Measurements from ENCODE around the gene CASZ1. TPM values are rescaled to one million over a fixed set of nuclear protein-coding genes. Genes with fewer than 3 reads are reported as not detected.

Gene CASZ1
- 50.3 TPM for total RNA-seq
- long read RNA-seq, full-length matches to known transcripts, result 10 of 84 reads
- long read RNA-seq, partial matches to known transcripts, result 27 of 84 reads
- long read RNA-seq, other reads (novel, unspliced or antisense), result 47 of 84 reads

- intact Hi-C loops (cut with DNase I), result loop anchor here (5.0 kb wide), 1 partner anchor 66 kb away; no protein-coding TSS in a partner anchor
- peak; percentile 83 for DNase-seq
- peak; percentile 67 for ATAC-seq (ENCODE audit: poor library complexity)
Observed at GRCh38 chr1:10796029-10796944, at the start of gene CASZ1. TSS of gene CASZ1 (minus strand) at chr1:10796646. CDS start at chr1:10693889, 102,757 bp downstream.

GRCh38 chr1:10843697-10844096, 47.3 kb upstream of the CASZ1 start:
- intact Hi-C loops (cut with DNase I), result no loop called here
- DNase-seq (no peak), ATAC-seq (ENCODE audit: poor library complexity) (no peak)

- no peak for DNase-seq
- ATAC-seq (ENCODE audit: poor library complexity), result no peak
- intact Hi-C loops (cut with DNase I), result no loop called here
Observed at GRCh38 chr1:10841118-10841517, 44.7 kb upstream of the CASZ1 start.

GRCh38 chr1:10839188-10839770, 42.8 kb upstream of the CASZ1 start:
- intact Hi-C loops (cut with DNase I), result no loop called here
- ATAC-seq (ENCODE audit: poor library complexity) (no peak), DNase-seq (no peak)

- DNase-seq (no peak), ATAC-seq (ENCODE audit: poor library complexity) (no peak)
- intact Hi-C loops (cut with DNase I), result no loop called here
Observed at GRCh38 chr1:10838541-10838940, 42.1 kb upstream of the CASZ1 start.

- DNase-seq, result no peak
- no peak for ATAC-seq (ENCODE audit: poor library complexity)
- intact Hi-C loops (cut with DNase I), result no loop called here
Observed at GRCh38 chr1:10836726-10837125, 40.3 kb upstream of the CASZ1 start.

- intact Hi-C loops (cut with DNase I), result no loop called here
- ATAC-seq (ENCODE audit: poor library complexity), result peak; percentile 62
- DNase-seq, result no peak
Observed at GRCh38 chr1:10835822-10836421, 39.5 kb upstream of the CASZ1 start.

- intact Hi-C loops (cut with DNase I), result no loop called here
- no peak for ATAC-seq (ENCODE audit: poor library complexity)
- DNase-seq, result no peak
Observed at GRCh38 chr1:10835421-10835820, 39.0 kb upstream of the CASZ1 start.

- ATAC-seq (ENCODE audit: poor library complexity) (no peak), DNase-seq (no peak)
- intact Hi-C loops (cut with DNase I), result no loop called here
Observed at GRCh38 chr1:10834770-10835412, 38.4 kb upstream of the CASZ1 start.

GRCh38 chr1:10833630-10834557, 37.4 kb upstream of the CASZ1 start:
- no peak for DNase-seq
- no peak for ATAC-seq (ENCODE audit: poor library complexity)
- intact Hi-C loops (cut with DNase I), result no loop called here

GRCh38 chr1:10832703-10833102, 36.3 kb upstream of the CASZ1 start:
- no peak for DNase-seq
- ATAC-seq (ENCODE audit: poor library complexity), result no peak
- intact Hi-C loops (cut with DNase I), result no loop called here

- no peak for ATAC-seq (ENCODE audit: poor library complexity)
- intact Hi-C loops (cut with DNase I), result no loop called here
Observed at GRCh38 chr1:10830961-10831668, 34.7 kb upstream of the CASZ1 start.

GRCh38 chr1:10829965-10830515, 33.6 kb upstream of the CASZ1 start:
- ATAC-seq (ENCODE audit: poor library complexity) (no peak), DNase-seq (no peak)
- intact Hi-C loops (cut with DNase I), result no loop called here

More at GRCh38 chr1:10830961-10831668, 34.7 kb upstream of the CASZ1 start:
- DNase-seq, result no peak

- intact Hi-C loops (cut with DNase I), result no loop called here
- DNase-seq, result no peak
- no peak for ATAC-seq (ENCODE audit: poor library complexity)
Observed at GRCh38 chr1:10829067-10829818, 32.8 kb upstream of the CASZ1 start.

GRCh38 chr1:10827377-10828333, 31.2 kb upstream of the CASZ1 start:
- DNase-seq (no peak), ATAC-seq (ENCODE audit: poor library complexity) (no peak)
- intact Hi-C loops (cut with DNase I), result no loop called here

All from Right ventricle myocardium superior (tissue), 1 donor.